H54 (cell line): ENCODE measurements around the gene SWAP70.
A peak's percentile ranks its signal among the peaks of the same experiment; 100 is the strongest.
"Not testable (repeated sequence)": the region's sequence is repeated elsewhere in the genome, so short reads cannot be mapped to it uniquely, and the experiment has no call there.

ENCODE experiments used
- DNase-seq: peaks from one replicate; pipeline ENCODE4 v3.0.0; 2011; ENCODE audit warnings: low spot score, mixed read lengths; ENCODE audit not compliant: insufficient read length
- FAIRE-seq: peaks from 3 replicates; lab custom pipeline; 2011; peaks lifted over from hg19 to GRCh38; lab: Jason Lieb, UNC
- POLR2A ChIP-seq: IDR thresholded peaks from 2 replicates; pipeline ENCODE4 v1.6.1; 2011; ENCODE audit warnings: low read depth, mild to moderate bottlenecking, low read length

Gene SWAP70

GRCh38 chr11:9663699-9664275 lies at the start of gene SWAP70:
Gene SWAP70, plus strand, starts transcription at chr11:9664077. Its CDS starts 103 bp downstream, at chr11:9664180.
- TF ChIP-seq POLR2A = peak; percentile 84; the same call in 1 of the 2 replicates
- FAIRE-seq = peak; percentile 20
- peak; percentile 92 for DNase-seq

DNA sequence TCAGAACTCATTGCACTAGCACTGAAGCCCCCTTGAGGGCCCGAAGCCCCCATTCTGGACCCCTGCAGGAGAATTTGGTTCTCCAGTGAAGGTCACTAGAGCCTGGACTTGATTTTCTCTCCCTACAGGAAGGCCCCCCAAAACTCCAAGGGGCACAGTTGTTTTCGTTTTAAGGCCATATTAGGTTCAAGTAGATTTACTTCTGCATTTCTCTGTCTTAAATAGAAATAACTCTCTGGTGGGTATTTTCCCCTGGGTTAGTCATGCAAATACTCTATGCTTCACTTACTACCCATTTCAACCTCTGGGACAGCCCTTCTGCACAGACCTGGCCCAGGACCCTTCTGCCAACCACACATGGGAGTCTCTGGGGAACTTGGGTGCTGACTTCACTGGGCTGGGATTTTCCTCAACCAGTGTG lies 48.8 kb upstream of the SWAP70 start:
- DNase-seq (no peak), FAIRE-seq (no peak)

DNA sequence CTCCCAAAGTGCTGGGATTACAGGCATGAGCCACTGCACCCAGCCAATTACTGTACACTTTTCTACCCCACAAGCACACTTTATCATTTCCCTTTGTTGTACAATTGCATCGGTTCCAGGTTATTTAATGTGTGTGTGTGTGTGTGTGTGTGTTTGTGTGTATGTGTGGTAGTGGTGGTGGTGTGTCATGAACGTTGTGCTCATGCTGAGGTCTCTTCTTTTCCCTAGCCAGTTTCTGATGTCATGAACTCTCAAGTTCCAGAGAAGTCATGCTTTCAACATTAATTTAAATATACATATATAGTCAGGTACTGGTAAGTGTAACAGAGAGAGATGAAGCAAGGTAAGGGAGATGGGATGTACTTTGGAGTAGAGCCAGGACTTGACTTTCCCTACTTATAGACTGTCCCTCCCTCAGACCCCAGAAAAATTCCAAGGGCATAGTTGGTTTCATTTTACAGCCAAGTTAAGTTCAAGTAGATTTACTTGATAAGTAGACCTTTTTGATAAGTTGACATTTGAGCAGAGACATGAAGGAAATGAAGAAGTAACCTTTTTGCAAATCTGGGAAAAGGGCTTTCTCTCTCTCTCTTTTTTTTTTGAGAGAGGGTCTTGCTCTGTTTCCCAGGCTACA lies 47.7 kb upstream of the SWAP70 start:
- DNase-seq = no peak
- TF ChIP-seq POLR2A = no peak
- no peak for FAIRE-seq

More for the DNA sequence above, 48.8 kb upstream of the SWAP70 start:
- no peak for TF ChIP-seq POLR2A

DNA sequence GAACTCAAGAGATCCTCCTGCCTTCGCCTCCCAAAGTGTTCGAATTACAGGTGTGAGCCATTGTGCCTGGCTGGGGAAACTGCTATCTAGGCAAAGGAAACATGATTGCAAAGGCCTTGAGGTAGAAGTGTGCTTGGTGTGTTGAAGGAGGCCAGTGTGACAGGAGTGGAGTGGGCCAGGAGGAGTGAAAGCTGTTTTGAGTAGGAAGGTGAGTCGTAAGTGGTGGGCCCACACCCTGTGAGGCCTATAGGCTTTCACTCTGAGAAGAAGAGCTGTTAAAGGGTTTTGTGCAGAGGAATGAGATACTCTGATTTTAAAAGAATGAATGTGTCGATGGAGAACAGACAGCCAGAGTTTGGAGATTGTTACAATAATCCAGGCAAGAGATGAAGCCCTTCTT lies 47.0 kb upstream of the SWAP70 start:
- no peak for TF ChIP-seq POLR2A
- DNase-seq (no peak), FAIRE-seq (no peak)

GRCh38 chr11:9617940-9618339 lies 45.9 kb upstream of the SWAP70 start:
- no peak for DNase-seq
- no peak for TF ChIP-seq POLR2A
- no peak for FAIRE-seq

DNA sequence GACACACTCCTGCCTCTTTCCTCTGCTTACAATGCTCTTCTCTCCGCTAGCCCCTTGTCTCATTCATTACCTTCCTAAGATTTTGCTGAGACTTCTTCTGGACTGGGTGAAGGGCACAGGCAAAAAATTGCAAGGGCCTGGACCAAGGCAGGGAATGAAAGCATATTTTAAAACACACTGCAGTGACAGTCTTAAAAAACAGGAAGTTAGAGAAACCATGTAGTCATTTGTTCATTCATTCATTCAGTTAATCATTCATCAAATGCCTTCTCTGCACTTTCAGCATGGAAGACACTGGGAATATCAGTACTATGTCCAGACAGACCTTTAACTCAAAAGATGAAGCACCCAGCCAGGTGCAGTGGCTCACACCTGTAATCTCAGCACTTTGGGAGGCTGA lies 44.9 kb upstream of the SWAP70 start:
- no peak for TF ChIP-seq POLR2A
- no peak for FAIRE-seq
- no peak for DNase-seq

GRCh38 chr11:9619971-9620370 lies 43.9 kb upstream of the SWAP70 start:
- DNase-seq = no peak
- no peak for TF ChIP-seq POLR2A
- no peak for FAIRE-seq

DNA sequence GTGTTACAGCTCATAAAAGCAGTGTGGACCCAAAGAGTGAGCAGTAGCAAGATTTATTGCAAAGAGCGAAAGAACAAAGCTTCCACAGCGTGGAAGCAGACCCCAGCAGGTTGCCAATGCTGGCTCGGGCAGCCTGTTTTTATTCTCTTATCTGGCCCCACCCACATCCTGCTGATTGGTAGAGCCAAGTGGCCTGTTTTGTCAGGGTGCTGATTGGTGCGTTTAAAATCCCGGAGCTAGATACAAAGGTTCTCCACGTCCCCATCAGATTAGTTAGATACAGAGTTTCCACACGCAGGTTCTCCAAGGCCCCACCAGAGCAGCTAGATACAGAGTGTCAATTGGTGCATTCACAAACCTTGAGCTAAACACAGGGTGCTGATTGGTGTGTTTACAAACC lies 41.5 kb upstream of the SWAP70 start:
- DNase-seq, FAIRE-seq: not testable (repeated sequence)

DNA sequence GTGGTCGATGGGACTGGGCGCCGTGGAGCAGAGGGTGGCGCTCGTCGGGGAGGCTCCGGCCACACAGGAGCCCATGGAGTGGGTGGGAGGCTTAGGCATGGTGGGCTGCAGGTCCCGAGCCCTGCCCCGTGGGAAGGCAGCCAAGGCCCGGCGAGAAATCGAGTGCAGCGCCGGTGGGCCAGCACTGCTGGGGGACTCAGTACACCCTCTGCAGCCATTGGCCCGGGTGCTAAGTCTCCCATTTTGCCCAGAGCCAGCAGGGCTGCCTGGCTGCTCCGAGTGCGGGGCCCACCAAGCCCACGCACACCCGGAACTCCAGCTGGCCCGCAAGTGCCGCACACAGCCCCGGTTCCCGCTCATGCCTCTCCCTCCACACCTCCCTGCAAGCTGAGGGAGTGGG lies 40.8 kb upstream of the SWAP70 start:
- FAIRE-seq = not testable (repeated sequence)

DNA sequence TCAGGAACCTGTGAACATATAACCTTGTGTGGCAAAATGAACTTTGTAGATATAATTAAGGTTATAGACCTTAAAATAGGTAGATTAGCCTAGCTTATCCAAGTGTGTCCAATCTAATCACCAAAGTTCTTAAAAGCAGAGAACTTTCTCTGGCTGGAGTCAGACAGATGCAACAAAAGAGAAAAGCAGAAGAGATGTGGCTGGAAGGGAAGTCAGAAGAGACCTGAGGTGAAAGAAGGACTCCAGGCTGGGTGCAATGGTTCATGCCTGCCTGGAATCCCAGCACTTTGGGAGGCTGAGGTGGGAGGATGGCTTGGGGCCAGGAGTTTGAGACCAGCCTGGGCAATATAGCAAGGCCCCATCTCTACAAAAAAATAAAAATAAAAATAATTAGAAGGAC lies 39.4 kb upstream of the SWAP70 start:
- DNase-seq (no peak), FAIRE-seq (no peak)
- TF ChIP-seq POLR2A = no peak

More for the DNA sequence above, 40.8 kb upstream of the SWAP70 start:
- DNase-seq = not testable (repeated sequence)

- DNase-seq = no peak
- no peak for TF ChIP-seq POLR2A
- FAIRE-seq = no peak
Measured at GRCh38 chr11:9625162-9625561, 38.7 kb upstream of the SWAP70 start.

GRCh38 chr11:9625728-9626127 lies 38.1 kb upstream of the SWAP70 start:
- no peak for DNase-seq
- no peak for TF ChIP-seq POLR2A
- no peak for FAIRE-seq

DNA sequence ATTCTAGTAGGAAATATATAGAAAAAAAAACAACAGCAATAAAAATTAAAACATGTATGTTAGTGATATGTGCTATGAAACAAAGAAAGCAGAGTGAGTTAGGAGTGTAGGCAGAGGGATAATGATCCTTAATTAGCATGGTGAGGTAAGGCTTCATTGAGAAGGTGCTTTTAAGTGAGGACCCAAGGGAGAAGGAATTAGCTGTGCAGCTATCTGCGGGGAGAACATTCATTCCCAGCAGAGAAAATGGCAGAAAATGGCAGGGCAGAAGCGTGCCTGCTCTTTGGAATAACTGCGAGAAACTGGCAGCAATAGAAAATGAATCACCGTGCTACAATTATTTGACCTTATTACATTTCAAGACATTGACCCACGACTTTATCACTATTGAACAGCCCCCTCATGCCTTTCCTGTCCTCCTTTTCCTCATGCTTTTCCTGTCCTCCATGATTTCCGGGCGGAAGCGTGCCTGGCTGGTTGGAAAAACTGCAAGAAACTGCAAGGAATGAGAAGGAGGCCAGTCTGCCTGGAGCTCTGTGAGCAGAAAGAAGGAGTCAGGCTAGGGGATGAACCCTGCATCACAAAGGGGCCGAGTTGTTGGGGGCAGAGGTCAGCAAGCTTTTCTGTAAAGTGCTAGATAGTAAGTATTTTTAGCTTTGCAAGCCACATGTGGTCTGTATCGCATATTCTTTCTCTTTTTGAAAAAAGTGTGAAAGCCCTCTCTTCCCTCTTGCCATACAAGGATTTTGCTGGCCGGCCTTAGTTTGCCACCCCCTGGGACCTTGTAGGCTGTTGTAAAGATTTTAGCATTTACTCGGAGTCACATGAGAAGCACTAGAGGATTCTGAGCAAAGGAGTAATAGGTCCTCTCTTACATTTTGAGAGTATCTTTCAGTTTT lies 37.1 kb upstream of the SWAP70 start:
- FAIRE-seq (no peak), DNase-seq (no peak)
- no peak for TF ChIP-seq POLR2A

DNA sequence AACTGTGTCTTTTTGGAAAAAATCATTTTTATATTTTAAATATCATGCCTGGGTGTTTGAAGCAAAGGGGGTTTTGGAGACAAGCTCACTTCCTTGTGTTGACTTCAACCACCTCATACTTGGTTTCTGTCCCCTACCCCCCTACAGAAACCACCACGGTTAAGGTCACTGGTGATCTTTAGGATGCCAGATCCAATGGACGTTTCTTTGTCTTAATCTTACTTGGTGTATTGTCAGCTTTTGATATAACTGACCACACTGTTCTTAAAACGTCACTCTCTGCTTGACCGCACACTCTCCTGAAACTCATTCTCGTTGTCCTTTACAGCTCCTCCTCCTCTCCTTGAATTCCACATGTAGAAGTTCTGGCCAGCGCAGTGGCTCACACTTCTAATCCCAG lies 34.8 kb upstream of the SWAP70 start:
- no peak for FAIRE-seq
- TF ChIP-seq POLR2A = no peak
- no peak for DNase-seq
